Activated naive CD4-positive, alpha-beta T cell treated with anti-CD3 and anti-CD28 coated beads, Interleukin-2, amount 50 U/mL, for 72 hours (primary cell): ENCODE results near the gene C1orf232. TPM values are rescaled to one million over a fixed set of nuclear protein-coding genes. Genes with fewer than 3 reads are reported as not detected.
A peak's percentile ranks its signal among the peaks of the same experiment; 100 is the strongest.

ENCODE experiments used
- ATAC-seq, 2 donors: fragments of 150-1000 bp; cut with Tn5 transposase; 2 replicates each; pipeline ENCODE4 v1.10.0; 2021; ENCODE audit warnings: mild to moderate bottlenecking in 2 of 2, moderate library complexity in 2 of 2
- DNase-seq, 2 donors: peaks; one replicate each; pipeline ENCODE4 v3.0.0; 2021 to 2022; ENCODE audit warnings: low spot score in 2 of 2
- H3K27ac Mint-ChIP-seq, 2 donors: one replicate each; pipeline ENCODE4 v1.8.0; 2022; ENCODE audit warnings: mild to moderate bottlenecking in 2 of 2, mixed read lengths in 2 of 2
- H3K36me3 Mint-ChIP-seq, 2 donors: one replicate each; pipeline ENCODE4 v1.8.0; 2022; ENCODE audit warnings: mixed read lengths in 2 of 2
- H3K9me3 Mint-ChIP-seq, 2 donors: one replicate each; pipeline ENCODE4 v1.8.0; 2022; ENCODE audit warnings: mixed read lengths in 2 of 2
- total RNA-seq, 2 donors: library from RNA; stranded (reverse); gene quantifications; one replicate each; pipeline ENCODE4 v1.2.3, GENCODE V29; 2022

C1orf232 gene
- not detected for total RNA-seq

- ATAC-seq (no peak), DNase-seq (no peak)
- H3K27ac Mint-ChIP-seq: peak within 1 kb of the TSS; percentile 88 to 91
- H3K36me3 Mint-ChIP-seq: peaks cover 0 to 6% of the 10 kb centered on the region in 2 donors
- H3K9me3 Mint-ChIP-seq: no peaks in the 10 kb centered on the region
Observed at GRCh38 chr1:26168410-26169197, at the start of gene C1orf232. TSS of gene C1orf232 (minus strand) at chr1:26168963. CDS start at chr1:26168499, 464 bp downstream.

- H3K9me3 Mint-ChIP-seq: no peaks in the 10 kb centered on the region
- no peak overlapping the region for H3K27ac Mint-ChIP-seq
- ATAC-seq: no peak
- H3K36me3 Mint-ChIP-seq: no peaks in the 10 kb centered on the region
- DNase-seq: no peak
Observed at GRCh38 chr1:26215246-26215645, 46.5 kb upstream of the C1orf232 start.

GRCh38 chr1:26213335-26213905 lies 44.7 kb upstream of the C1orf232 start:
- no peaks in the 10 kb centered on the region for H3K36me3 Mint-ChIP-seq
- H3K9me3 Mint-ChIP-seq: no peaks in the 10 kb centered on the region
- no peak overlapping the region for H3K27ac Mint-ChIP-seq
- DNase-seq: no peak
- no peak for ATAC-seq

- no peak overlapping the region for H3K27ac Mint-ChIP-seq
- H3K36me3 Mint-ChIP-seq: no peaks in the 10 kb centered on the region
- ATAC-seq (no peak), DNase-seq (no peak)
- no peaks in the 10 kb centered on the region for H3K9me3 Mint-ChIP-seq
Observed at GRCh38 chr1:26212726-26213125, 44.0 kb upstream of the C1orf232 start.

- Mint-ChIP-seq H3K27ac (no peak overlapping the region), H3K36me3 (no peaks in the 10 kb centered on the region), H3K9me3 (no peaks in the 10 kb centered on the region)
- DNase-seq (no peak), ATAC-seq (no peak)
Observed at GRCh38 chr1:26210147-26210870, 41.5 kb upstream of the C1orf232 start.

GRCh38 chr1:26203642-26204318 lies 35.0 kb upstream of the C1orf232 start:
- ATAC-seq (no peak), DNase-seq (no peak)
- no peaks in the 10 kb centered on the region for H3K9me3 Mint-ChIP-seq
- H3K36me3 Mint-ChIP-seq: no peaks in the 10 kb centered on the region
- H3K27ac Mint-ChIP-seq: no peak overlapping the region

GRCh38 chr1:26200413-26200812 lies 31.6 kb upstream of the C1orf232 start:
- no peak for DNase-seq
- no peak for ATAC-seq
- Mint-ChIP-seq H3K9me3 (no peaks in the 10 kb centered on the region), H3K27ac (peak overlapping the region in 1 of 2 donors; percentile 31), H3K36me3 (no peaks in the 10 kb centered on the region)

GRCh38 chr1:26197813-26198212 lies 29.1 kb upstream of the C1orf232 start:
- Mint-ChIP-seq H3K9me3 (no peaks in the 10 kb centered on the region), H3K36me3 (no peaks in the 10 kb centered on the region), H3K27ac (no peak overlapping the region)
- ATAC-seq (no peak), DNase-seq (no peak)

- ATAC-seq (no peak), DNase-seq (no peak)
- H3K27ac Mint-ChIP-seq: no peak overlapping the region
- no peaks in the 10 kb centered on the region for H3K36me3 Mint-ChIP-seq
- no peaks in the 10 kb centered on the region for H3K9me3 Mint-ChIP-seq
Observed at GRCh38 chr1:26197301-26197700, 28.5 kb upstream of the C1orf232 start.

GRCh38 chr1:26195805-26196204 lies 27.0 kb upstream of the C1orf232 start:
- ATAC-seq: no peak
- no peaks in the 10 kb centered on the region for H3K9me3 Mint-ChIP-seq
- DNase-seq: no peak
- H3K36me3 Mint-ChIP-seq: no peaks in the 10 kb centered on the region
- no peak overlapping the region for H3K27ac Mint-ChIP-seq

GRCh38 chr1:26191739-26192138 lies 23.0 kb upstream of the C1orf232 start:
- Mint-ChIP-seq H3K27ac (peak overlapping the region; percentile 22 to 28), H3K36me3 (no peaks in the 10 kb centered on the region), H3K9me3 (no peaks in the 10 kb centered on the region)
- DNase-seq: no peak
- peak; percentile 57 to 84 for ATAC-seq

- ATAC-seq: no peak
- no peaks in the 10 kb centered on the region for H3K36me3 Mint-ChIP-seq
- no peaks in the 10 kb centered on the region for H3K9me3 Mint-ChIP-seq
- no peak for DNase-seq
- H3K27ac Mint-ChIP-seq: peak within 1 kb of the TSS; percentile 18 to 28
Observed at GRCh38 chr1:26190373-26190987, 21.7 kb upstream of the C1orf232 start, which contains the start of gene CATSPER4. TSS of gene CATSPER4 (plus strand) at chr1:26190602. CDS start at chr1:26190628, 26 bp downstream.

- H3K9me3 Mint-ChIP-seq: no peaks in the 10 kb centered on the region
- peak overlapping the region in 1 of 2 donors; percentile 18 for H3K27ac Mint-ChIP-seq
- no peaks in the 10 kb centered on the region for H3K36me3 Mint-ChIP-seq
- DNase-seq (no peak), ATAC-seq (no peak)
Observed at GRCh38 chr1:26189751-26190275, 21.1 kb upstream of the C1orf232 start.

GRCh38 chr1:26189331-26189730 lies 20.6 kb upstream of the C1orf232 start:
- H3K27ac Mint-ChIP-seq: peak overlapping the region in 1 of 2 donors; percentile 18
- no peak for ATAC-seq
- H3K36me3 Mint-ChIP-seq: no peaks in the 10 kb centered on the region
- H3K9me3 Mint-ChIP-seq: no peaks in the 10 kb centered on the region
- no peak for DNase-seq

GRCh38 chr1:26188477-26188876 lies 19.7 kb upstream of the C1orf232 start:
- Mint-ChIP-seq H3K36me3 (no peaks in the 10 kb centered on the region), H3K27ac (no peak overlapping the region), H3K9me3 (no peaks in the 10 kb centered on the region)
- DNase-seq: no peak
- no peak for ATAC-seq

- ATAC-seq (no peak), DNase-seq (no peak)
- Mint-ChIP-seq H3K9me3 (no peaks in the 10 kb centered on the region), H3K27ac (no peak overlapping the region), H3K36me3 (no peaks in the 10 kb centered on the region)
Observed at GRCh38 chr1:26187882-26188281, 19.1 kb upstream of the C1orf232 start.
